Measurements from ENCODE around the gene DENND2A.

DNA sequence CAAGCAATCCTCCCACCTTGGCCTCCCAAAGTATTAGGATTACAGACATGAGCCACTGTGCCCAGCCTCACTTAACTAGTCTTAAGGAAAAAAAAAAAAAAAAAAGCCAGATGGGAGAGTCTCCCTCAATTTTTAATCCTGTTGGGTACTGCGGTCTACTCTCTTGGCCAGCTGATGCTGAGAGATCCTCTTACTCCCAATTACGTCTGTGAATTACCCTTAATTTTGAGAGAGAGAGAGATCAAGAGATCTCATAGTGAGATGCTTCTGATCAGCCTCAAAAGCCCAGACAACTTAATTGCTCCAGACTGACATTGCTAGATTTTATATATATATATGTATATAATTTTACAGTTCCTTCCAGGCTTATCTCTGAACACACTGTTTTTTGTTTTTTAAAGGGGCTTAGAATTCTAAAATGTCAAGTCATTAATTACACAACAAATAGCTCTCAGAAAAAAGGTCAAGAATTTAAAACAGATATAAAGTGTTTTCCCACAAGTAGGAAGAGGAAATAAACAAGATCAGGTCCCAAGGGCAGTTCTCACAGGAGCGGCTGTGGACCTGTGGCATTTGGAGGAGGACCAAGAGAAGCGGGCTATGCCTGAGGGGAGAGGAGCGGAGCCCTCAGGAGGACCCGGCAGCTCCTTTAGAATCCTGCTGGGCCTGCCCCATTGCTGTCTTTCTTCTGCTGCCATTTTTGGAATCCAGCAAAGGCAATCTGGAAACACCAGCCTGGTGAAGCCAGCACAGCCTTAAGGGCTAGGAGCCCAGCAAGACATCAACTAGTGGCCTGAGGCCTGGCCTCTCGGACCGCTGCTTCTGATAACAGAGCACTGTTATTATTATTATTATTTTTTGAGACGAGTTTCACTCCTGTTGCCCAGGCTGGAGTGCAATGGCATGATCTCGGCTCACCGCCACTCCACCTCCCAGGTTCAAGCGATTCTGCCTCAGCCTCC, 30.1 kb downstream of the DENND2A start:
- TF ChIP-seq, protein P1, sequence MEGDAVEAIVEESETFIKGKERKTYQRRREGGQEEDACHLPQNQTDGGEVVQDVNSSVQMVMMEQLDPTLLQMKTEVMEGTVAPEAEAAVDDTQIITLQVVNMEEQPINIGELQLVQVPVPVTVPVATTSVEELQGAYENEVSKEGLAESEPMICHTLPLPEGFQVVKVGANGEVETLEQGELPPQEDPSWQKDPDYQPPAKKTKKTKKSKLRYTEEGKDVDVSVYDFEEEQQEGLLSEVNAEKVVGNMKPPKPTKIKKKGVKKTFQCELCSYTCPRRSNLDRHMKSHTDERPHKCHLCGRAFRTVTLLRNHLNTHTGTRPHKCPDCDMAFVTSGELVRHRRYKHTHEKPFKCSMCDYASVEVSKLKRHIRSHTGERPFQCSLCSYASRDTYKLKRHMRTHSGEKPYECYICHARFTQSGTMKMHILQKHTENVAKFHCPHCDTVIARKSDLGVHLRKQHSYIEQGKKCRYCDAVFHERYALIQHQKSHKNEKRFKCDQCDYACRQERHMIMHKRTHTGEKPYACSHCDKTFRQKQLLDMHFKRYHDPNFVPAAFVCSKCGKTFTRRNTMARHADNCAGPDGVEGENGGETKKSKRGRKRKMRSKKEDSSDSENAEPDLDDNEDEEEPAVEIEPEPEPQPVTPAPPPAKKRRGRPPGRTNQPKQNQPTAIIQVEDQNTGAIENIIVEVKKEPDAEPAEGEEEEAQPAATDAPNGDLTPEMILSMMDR (conservative IDR thresholded peaks at IDR 0.05; ENCODE audit: low read depth, low read length) = no peak
- no peak for TF ChIP-seq EZH2 (IDR thresholded peaks at IDR 0.05; ENCODE audit: borderline replicate concordance, low read depth, low read length, poor library complexity, severe bottlenecking)
